Neural progenitor cell (in vitro differentiated cells): ENCODE results near the gene LDLRAD4.

Experiments
- EZH2 ChIP-seq: fragments of 200-600 bp; sonication (generic); IDR thresholded peaks from 2 replicates; pipeline ENCODE4 v1.6.1; 2017; ENCODE audit warnings: antibody characterized with exemption, mild to moderate bottlenecking, moderate library complexity
- TF ChIP-seq, protein P1 (sequence below): fragments of 200-600 bp; sonication (generic); IDR thresholded peaks from 2 replicates; pipeline ENCODE4 v1.5.1; 2017; ENCODE audit warnings: antibody characterized with exemption, mild to moderate bottlenecking

DNA sequence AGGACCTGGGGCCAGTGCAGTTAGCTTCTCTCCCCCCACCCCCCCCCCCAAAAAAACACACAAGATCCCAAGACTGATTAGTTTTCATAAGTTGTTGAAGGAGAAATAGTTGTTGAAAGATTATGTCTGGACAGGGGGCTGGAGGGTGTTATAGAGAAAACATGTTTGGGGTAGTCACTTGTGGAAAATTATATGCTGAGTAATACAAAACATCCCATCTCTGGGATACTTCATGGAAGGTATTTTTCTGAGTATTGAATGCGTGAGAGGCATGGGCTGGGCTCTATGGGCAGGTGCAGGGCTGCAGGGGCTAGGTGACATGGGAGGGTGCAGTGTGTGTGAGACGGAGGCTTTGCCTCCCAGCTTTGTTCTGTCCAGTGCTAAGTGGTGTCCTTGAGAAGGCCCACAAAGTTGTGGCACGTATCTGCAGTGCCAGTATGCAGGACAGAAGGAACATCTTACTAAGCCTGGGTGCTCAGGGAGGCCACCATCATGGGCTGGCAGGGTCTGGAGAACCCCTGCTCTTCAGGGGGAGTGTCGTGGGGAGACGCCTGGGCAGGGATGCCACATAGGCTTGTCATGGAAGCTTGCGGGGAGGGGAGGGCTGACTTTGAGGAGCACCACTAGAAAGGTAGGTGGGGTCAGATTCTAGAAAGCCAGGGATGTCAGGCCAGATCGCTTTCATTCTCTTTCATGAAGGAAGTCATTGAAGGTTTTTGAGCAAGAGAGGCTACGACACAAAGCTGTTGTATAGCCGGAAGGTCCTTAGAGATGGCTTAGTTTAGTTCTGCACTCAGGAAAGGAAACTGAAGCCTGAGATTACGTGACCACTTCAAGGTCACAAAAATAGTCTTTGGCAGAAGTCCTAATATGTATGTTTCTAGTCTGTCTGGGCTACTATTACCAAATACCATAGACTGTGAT lies 232.0 kb downstream of the LDLRAD4 start:
- TF ChIP-seq, protein P1, sequence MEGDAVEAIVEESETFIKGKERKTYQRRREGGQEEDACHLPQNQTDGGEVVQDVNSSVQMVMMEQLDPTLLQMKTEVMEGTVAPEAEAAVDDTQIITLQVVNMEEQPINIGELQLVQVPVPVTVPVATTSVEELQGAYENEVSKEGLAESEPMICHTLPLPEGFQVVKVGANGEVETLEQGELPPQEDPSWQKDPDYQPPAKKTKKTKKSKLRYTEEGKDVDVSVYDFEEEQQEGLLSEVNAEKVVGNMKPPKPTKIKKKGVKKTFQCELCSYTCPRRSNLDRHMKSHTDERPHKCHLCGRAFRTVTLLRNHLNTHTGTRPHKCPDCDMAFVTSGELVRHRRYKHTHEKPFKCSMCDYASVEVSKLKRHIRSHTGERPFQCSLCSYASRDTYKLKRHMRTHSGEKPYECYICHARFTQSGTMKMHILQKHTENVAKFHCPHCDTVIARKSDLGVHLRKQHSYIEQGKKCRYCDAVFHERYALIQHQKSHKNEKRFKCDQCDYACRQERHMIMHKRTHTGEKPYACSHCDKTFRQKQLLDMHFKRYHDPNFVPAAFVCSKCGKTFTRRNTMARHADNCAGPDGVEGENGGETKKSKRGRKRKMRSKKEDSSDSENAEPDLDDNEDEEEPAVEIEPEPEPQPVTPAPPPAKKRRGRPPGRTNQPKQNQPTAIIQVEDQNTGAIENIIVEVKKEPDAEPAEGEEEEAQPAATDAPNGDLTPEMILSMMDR: no peak
- TF ChIP-seq EZH2: no peak
